HG03558 (cell line): ENCODE data around the gene OLFM4.
"Not testable (repeated sequence)": the region's sequence is repeated elsewhere in the genome, so short reads cannot be mapped to it uniquely, and the experiment has no call there.

Experiments used
- ATAC-seq: cut with Tn5 transposase; IDR thresholded peaks from one replicate; pipeline ENCODE4 v1.9.1; 2021; ENCODE audit warnings: moderate number of reproducible peaks; ENCODE audit not compliant: unreplicated experiment; ENCODE audit errors: extremely low read depth

Gene OLFM4

GRCh38 chr13:53014018-53014417 lies 14.6 kb upstream of the OLFM4 start:
- ATAC-seq: not testable (repeated sequence)

- ATAC-seq: no peak
Observed at GRCh38 chr13:53014495-53015443, 13.8 kb upstream of the OLFM4 start.

GRCh38 chr13:53015971-53016370 lies 12.6 kb upstream of the OLFM4 start:
- no peak for ATAC-seq

GRCh38 chr13:53017433-53017970 lies 11.1 kb upstream of the OLFM4 start:
- no peak for ATAC-seq

- no peak for ATAC-seq
Observed at GRCh38 chr13:53018690-53019647, 9.6 kb upstream of the OLFM4 start.

- ATAC-seq: no peak
Observed at GRCh38 chr13:53020764-53021335, 7.8 kb upstream of the OLFM4 start.

- no peak for ATAC-seq
Observed at GRCh38 chr13:53023246-53023645, 5.4 kb upstream of the OLFM4 start.

- no peak for ATAC-seq
Observed at GRCh38 chr13:53028063-53028462, 550 bp upstream of the OLFM4 start.

- no peak for ATAC-seq
Observed at GRCh38 chr13:53032849-53033248, 4.2 kb downstream of the OLFM4 start.

GRCh38 chr13:53038993-53039392 lies 10.4 kb downstream of the OLFM4 start:
- no peak for ATAC-seq

- no peak for ATAC-seq
Observed at GRCh38 chr13:53041968-53042516, 13.4 kb downstream of the OLFM4 start.

- no peak for ATAC-seq
Observed at GRCh38 chr13:53042877-53043276, 14.3 kb downstream of the OLFM4 start.

- ATAC-seq: no peak
Observed at GRCh38 chr13:53043398-53043797, 14.8 kb downstream of the OLFM4 start.

- no peak for ATAC-seq
Observed at GRCh38 chr13:53045189-53045588, 16.6 kb downstream of the OLFM4 start.

- no peak for ATAC-seq
Observed at GRCh38 chr13:53048880-53049279, 20.3 kb downstream of the OLFM4 start.

GRCh38 chr13:53050151-53050550 lies 21.5 kb downstream of the OLFM4 start:
- ATAC-seq: no peak

- ATAC-seq: no peak
Observed at GRCh38 chr13:53052675-53053074, 24.1 kb downstream of the OLFM4 start.

- ATAC-seq: no peak
Observed at GRCh38 chr13:53054569-53054968, 26.0 kb downstream of the OLFM4 start.

- no peak for ATAC-seq
Observed at GRCh38 chr13:53058065-53058679, 29.6 kb downstream of the OLFM4 start.
